Activated CD4-positive, alpha-beta T cell treated with anti-CD3 and anti-CD28 coated beads for 36 hours (primary cell): Measurements from ENCODE around the gene NCAM2. TPM values are rescaled to one million over a fixed set of nuclear protein-coding genes. Genes with fewer than 3 reads are reported as not detected.
A peak's percentile ranks its signal among the peaks of the same experiment; 100 is the strongest.

Source experiments
- ATAC-seq: fragments of 200-7000 bp; cut with Tn5 transposase; one replicate; pipeline ENCODE4 v1.10.0; 2021; ENCODE audit warnings: mild to moderate bottlenecking, moderate library complexity
- CTCF ChIA-PET: fragments of 350-600 bp; sonication (Branson Sonifier 250); formaldehyde crosslinking; loops from one replicate; lab custom pipeline; 2021; ENCODE audit warnings: antibody characterized with exemption; lab: Charles Lee
- POLR2A ChIA-PET: fragments of 350-600 bp; sonication (Branson Sonifier 250); formaldehyde crosslinking; loops from one replicate; lab custom pipeline; 2021; ENCODE audit warnings: antibody characterized with exemption, inconsistent platforms; lab: Charles Lee
- DNase-seq: peaks from one replicate; pipeline ENCODE4 v3.0.0-alpha.2; 2020
- H3K27ac Mint-ChIP-seq: one replicate; pipeline ENCODE4 v1.8.0; 2021; ENCODE audit warnings: mixed read lengths
- H3K27me3 Mint-ChIP-seq: one replicate; pipeline ENCODE4 v1.8.0; 2021; ENCODE audit warnings: mixed read lengths
- H3K36me3 Mint-ChIP-seq: one replicate; pipeline ENCODE4 v1.8.0; 2021; ENCODE audit warnings: low read depth, mixed read lengths
- H3K4me1 Mint-ChIP-seq: one replicate; pipeline ENCODE4 v1.8.0; 2021; ENCODE audit warnings: mixed read lengths
- H3K4me3 Mint-ChIP-seq: one replicate; pipeline ENCODE4 v1.8.0; 2021; ENCODE audit warnings: mild to moderate bottlenecking, moderate library complexity, mixed read lengths
- H3K9me3 Mint-ChIP-seq: one replicate; pipeline ENCODE4 v1.8.0; 2021; ENCODE audit warnings: low read depth, mixed read lengths
- intact Hi-C, 2 experiments: fragments of 100-400 bp; cut with DNase I in 1 of 2; cut with micrococcal nuclease in 1 of 2; formaldehyde crosslinking; loops; one replicate each; pipeline versions ENCODE4 v1.14.2 to v1.15.1; 2022 to 2024; cut with DNase I, micrococcal nuclease
- total RNA-seq, 2 experiments: library from RNA; stranded (reverse); gene quantifications; one replicate each; pipeline ENCODE4 v1.2.3, GENCODE V29; 2021

The NCAM2 gene
- total RNA-seq, 2 experiments from 2014 or later: not detected

GRCh38 chr21:21179619-21180298 lies 181.6 kb downstream of the NCAM2 start:
- H3K27ac Mint-ChIP-seq: no peak overlapping the region
- no peak for ATAC-seq
- H3K4me3 Mint-ChIP-seq: no peak overlapping the region
- no peak for DNase-seq
- ChIA-PET CTCF (interaction anchor here (0.6 kb wide), 1 partner anchor 44 kb away, joined by 3 read pairs; no protein-coding TSS in a partner anchor), POLR2A (no interaction called here)
- no peaks in the 10 kb centered on the region for H3K27me3 Mint-ChIP-seq
- H3K9me3 Mint-ChIP-seq: peaks cover 2% of the 10 kb centered on the region
- H3K4me1 Mint-ChIP-seq: no peaks in the 10 kb centered on the region
- no peaks in the 10 kb centered on the region for H3K36me3 Mint-ChIP-seq
- intact Hi-C loops: no loop called here

DNA sequence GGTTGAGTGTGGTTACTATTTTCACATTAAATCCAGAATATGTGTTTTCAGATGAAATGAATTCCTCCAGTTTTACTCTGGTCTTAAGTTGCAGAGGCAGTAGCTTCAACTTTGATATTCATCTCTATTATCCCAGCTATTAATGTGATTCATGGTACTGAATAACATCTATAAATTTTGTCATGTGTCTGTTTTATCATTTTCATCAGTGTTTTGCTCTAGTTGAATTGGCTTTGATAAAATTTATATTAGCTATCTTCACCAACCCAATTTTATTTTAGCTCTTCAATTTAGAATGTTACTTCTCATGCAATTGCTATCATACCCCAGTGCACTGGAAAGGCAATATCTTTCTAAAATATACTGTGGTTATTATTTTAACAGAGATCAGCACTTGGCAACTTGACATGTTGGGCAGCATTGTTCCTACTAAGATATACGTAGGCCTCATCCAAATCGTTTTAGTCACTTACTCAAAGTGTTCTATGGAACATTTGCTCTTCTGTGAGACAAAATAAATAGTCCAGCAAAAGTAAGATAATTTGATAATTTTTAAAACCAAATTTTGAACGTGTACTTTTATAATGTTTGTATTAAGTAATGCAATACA lies 184.3 kb downstream of the NCAM2 start:
- POLR2A ChIA-PET: no interaction called here
- Mint-ChIP-seq H3K4me3 (no peak overlapping the region), H3K27me3 (no peaks in the 10 kb centered on the region), H3K9me3 (peaks cover 2% of the 10 kb centered on the region), H3K27ac (no peak overlapping the region), H3K36me3 (no peaks in the 10 kb centered on the region), H3K4me1 (no peaks in the 10 kb centered on the region)
- DNase-seq (no peak), ATAC-seq (no peak)
- intact Hi-C loops: no loop called here
- CTCF ChIA-PET: interaction anchor here (1.0 kb wide), 1 partner anchor 13 kb away, joined by 3 read pairs; no protein-coding TSS in a partner anchor

- H3K4me3 Mint-ChIP-seq: no peak overlapping the region
- no peak for ATAC-seq
- intact Hi-C loops: no loop called here
Measured at GRCh38 chr21:21183092-21183491, 184.9 kb downstream of the NCAM2 start.

GRCh38 chr21:21184771-21185528 lies 186.7 kb downstream of the NCAM2 start:
- ChIA-PET CTCF (no interaction called here), POLR2A (no interaction called here)
- peaks cover 2% of the 10 kb centered on the region for H3K9me3 Mint-ChIP-seq
- ATAC-seq: no peak
- H3K4me3 Mint-ChIP-seq: no peak overlapping the region
- no peaks in the 10 kb centered on the region for H3K36me3 Mint-ChIP-seq
- H3K27ac Mint-ChIP-seq: no peak overlapping the region
- no peak for DNase-seq
- intact Hi-C loops: no loop called here
- H3K4me1 Mint-ChIP-seq: no peaks in the 10 kb centered on the region
- H3K27me3 Mint-ChIP-seq: no peaks in the 10 kb centered on the region

More at GRCh38 chr21:21183092-21183491, 184.9 kb downstream of the NCAM2 start:
- no peak for DNase-seq
- POLR2A ChIA-PET: no interaction called here
- peaks cover 2% of the 10 kb centered on the region for H3K9me3 Mint-ChIP-seq
- no peak overlapping the region for H3K27ac Mint-ChIP-seq
- CTCF ChIA-PET: no interaction called here
- H3K27me3 Mint-ChIP-seq: no peaks in the 10 kb centered on the region
- no peaks in the 10 kb centered on the region for H3K36me3 Mint-ChIP-seq
- no peaks in the 10 kb centered on the region for H3K4me1 Mint-ChIP-seq

- H3K4me1 Mint-ChIP-seq: no peaks in the 10 kb centered on the region
- CTCF ChIA-PET: no interaction called here
- H3K9me3 Mint-ChIP-seq: no peaks in the 10 kb centered on the region
- no peaks in the 10 kb centered on the region for H3K27me3 Mint-ChIP-seq
- DNase-seq: no peak
- no peak for ATAC-seq
- POLR2A ChIA-PET: no interaction called here
- no peak overlapping the region for H3K4me3 Mint-ChIP-seq
- H3K36me3 Mint-ChIP-seq: no peaks in the 10 kb centered on the region
- no peak overlapping the region for H3K27ac Mint-ChIP-seq
- intact Hi-C loops: no loop called here
Measured at GRCh38 chr21:21187579-21187978, 189.4 kb downstream of the NCAM2 start.

DNA sequence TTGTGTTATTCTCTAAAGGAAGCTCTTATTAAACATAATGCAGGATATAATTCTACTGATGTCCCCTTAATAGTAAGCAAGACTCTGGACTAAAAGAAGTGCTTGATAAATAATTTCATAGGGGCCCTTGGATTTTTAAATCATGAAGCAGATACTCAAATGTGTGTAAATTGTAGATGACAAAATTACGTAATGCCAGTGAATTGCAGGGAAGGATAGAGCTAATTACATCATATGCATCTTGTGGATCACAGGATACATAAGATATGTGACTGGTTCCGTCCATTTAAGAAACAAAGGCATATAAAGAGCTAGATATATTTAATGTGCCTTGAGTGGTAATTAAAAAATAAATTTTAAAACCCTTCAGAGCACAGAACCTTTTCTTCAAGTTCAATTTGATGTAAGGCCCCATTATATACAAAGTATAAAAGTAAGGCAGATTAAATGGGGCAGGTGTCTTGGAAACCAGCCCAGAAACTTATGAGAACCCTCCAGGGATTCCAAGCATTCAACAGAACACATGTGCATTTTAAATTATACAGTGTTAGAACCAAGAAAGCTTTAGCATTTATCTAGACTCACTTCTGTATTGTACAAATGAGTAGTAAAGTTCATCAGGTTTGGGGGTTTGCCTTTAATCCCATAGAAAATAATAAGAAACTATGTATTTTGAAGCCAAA lies 190.4 kb downstream of the NCAM2 start:
- intact Hi-C loops: no loop called here
- CTCF ChIA-PET: interaction anchor here (0.6 kb wide), 1 partner anchor 733 kb away, joined by 4 read pairs; no protein-coding TSS in a partner anchor
- no peaks in the 10 kb centered on the region for H3K27me3 Mint-ChIP-seq
- no peak for DNase-seq
- POLR2A ChIA-PET: no interaction called here
- ATAC-seq: no peak
- no peaks in the 10 kb centered on the region for H3K9me3 Mint-ChIP-seq
- no peak overlapping the region for H3K4me3 Mint-ChIP-seq
- no peaks in the 10 kb centered on the region for H3K36me3 Mint-ChIP-seq
- no peaks in the 10 kb centered on the region for H3K4me1 Mint-ChIP-seq
- no peak overlapping the region for H3K27ac Mint-ChIP-seq

GRCh38 chr21:21195417-21195943 lies 197.3 kb downstream of the NCAM2 start:
- H3K27ac Mint-ChIP-seq: no peak overlapping the region
- CTCF ChIA-PET: interaction anchor here (1.1 kb wide), 1 partner anchor 13 kb away, joined by 3 read pairs; no protein-coding TSS in a partner anchor
- DNase-seq (no peak), ATAC-seq (no peak)
- no peaks in the 10 kb centered on the region for H3K9me3 Mint-ChIP-seq
- POLR2A ChIA-PET: no interaction called here
- peaks cover 3% of the 10 kb centered on the region for H3K4me1 Mint-ChIP-seq
- H3K4me3 Mint-ChIP-seq: no peak overlapping the region
- H3K36me3 Mint-ChIP-seq: no peaks in the 10 kb centered on the region
- intact Hi-C loops: no loop called here
- no peaks in the 10 kb centered on the region for H3K27me3 Mint-ChIP-seq

GRCh38 chr21:21196087-21196486 lies 197.9 kb downstream of the NCAM2 start:
- H3K4me1 Mint-ChIP-seq: peaks cover 3% of the 10 kb centered on the region
- no peaks in the 10 kb centered on the region for H3K36me3 Mint-ChIP-seq
- intact Hi-C loops: no loop called here
- DNase-seq: no peak
- H3K27me3 Mint-ChIP-seq: no peaks in the 10 kb centered on the region
- no peak for ATAC-seq
- ChIA-PET POLR2A (no interaction called here), CTCF (interaction anchor here (1.1 kb wide), 1 partner anchor 14 kb away, joined by 3 read pairs; no protein-coding TSS in a partner anchor)
- no peak overlapping the region for H3K27ac Mint-ChIP-seq
- no peak overlapping the region for H3K4me3 Mint-ChIP-seq
- no peaks in the 10 kb centered on the region for H3K9me3 Mint-ChIP-seq

- peaks cover 3% of the 10 kb centered on the region for H3K4me1 Mint-ChIP-seq
- H3K27ac Mint-ChIP-seq: no peak overlapping the region
- ATAC-seq (no peak), DNase-seq (no peak)
- H3K4me3 Mint-ChIP-seq: no peak overlapping the region
- no peaks in the 10 kb centered on the region for H3K27me3 Mint-ChIP-seq
- POLR2A ChIA-PET: no interaction called here
- no peaks in the 10 kb centered on the region for H3K36me3 Mint-ChIP-seq
- CTCF ChIA-PET: no interaction called here
- no peaks in the 10 kb centered on the region for H3K9me3 Mint-ChIP-seq
- intact Hi-C loops: no loop called here
Measured at GRCh38 chr21:21196848-21197247, 198.6 kb downstream of the NCAM2 start.

GRCh38 chr21:21199342-21200102 lies 201.3 kb downstream of the NCAM2 start:
- CTCF ChIA-PET: no interaction called here

More at GRCh38 chr21:21199342-21200102, 201.3 kb downstream of the NCAM2 start:
- ATAC-seq: peak; percentile 36
- Mint-ChIP-seq H3K4me1 (peaks cover 3% of the 10 kb centered on the region), H3K9me3 (no peaks in the 10 kb centered on the region), H3K27ac (peak overlapping the region; percentile 47), H3K27me3 (no peaks in the 10 kb centered on the region), H3K36me3 (no peaks in the 10 kb centered on the region), H3K4me3 (no peak overlapping the region)
- POLR2A ChIA-PET: no interaction called here
- intact Hi-C loops: no loop called here
- DNase-seq: no peak
